Measurements from ENCODE around the gene ADGRG3.

DNA sequence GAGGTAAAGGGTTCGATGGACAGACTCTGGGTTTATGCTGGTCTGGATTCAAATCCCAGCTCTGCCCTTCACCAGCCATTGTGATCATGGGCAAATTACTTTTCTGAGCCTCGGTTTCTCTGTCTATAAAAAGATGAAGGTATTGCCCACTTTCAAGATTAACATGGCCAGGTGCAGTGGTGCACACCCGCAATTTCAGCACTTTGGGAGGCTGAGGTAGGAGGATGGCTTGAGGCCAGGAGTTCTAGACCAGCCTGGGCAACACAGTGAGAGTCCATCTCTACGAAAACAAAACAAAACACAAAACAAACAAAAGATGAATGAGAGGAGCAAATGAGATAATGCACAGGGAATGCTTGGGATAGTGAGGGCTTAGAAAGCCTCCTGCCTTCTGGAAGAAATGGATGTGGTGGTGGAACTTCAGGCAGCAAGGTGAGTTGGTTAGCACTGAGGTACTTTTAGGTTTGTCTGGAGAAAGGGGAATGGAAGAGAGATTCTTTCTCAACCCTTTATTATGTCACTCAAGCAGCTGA, 8.5 kb downstream of the ADGRG3 start:
- TF ChIP-seq CTCF (IDR thresholded peaks at IDR 0.05): no peak
- TF ChIP-seq POLR2A (IDR thresholded peaks at IDR 0.05): no peak

Measured in thyroid gland (tissue), 4 donors.